Measurements from ENCODE around the gene STT3B.
A peak's percentile ranks its signal among the peaks of the same experiment; 100 is the strongest.

The STT3B gene

GRCh38 chr3:31613177-31613576 is 80.5 kb downstream of the STT3B start:
- no peak for DNase-seq

DNA sequence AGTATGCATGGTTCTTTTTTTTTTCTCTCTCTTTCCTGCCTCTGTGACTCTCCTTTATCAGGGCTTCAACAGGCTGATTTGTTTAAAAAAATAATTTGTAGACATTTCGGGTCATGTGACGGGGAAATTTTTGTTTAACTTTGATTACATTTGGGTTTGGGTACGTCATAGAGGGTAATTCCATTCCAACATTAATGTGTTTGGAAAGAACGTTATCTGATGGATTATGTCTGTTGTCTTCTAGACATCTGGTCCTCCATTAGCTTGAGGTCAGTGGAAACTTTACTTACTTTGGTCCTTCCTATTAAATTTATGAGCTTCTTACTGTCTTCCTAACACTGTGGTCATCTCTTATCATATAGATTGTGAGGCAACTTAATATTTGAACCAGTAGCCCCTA is 80.9 kb downstream of the STT3B start:
- no peak for DNase-seq

DNA sequence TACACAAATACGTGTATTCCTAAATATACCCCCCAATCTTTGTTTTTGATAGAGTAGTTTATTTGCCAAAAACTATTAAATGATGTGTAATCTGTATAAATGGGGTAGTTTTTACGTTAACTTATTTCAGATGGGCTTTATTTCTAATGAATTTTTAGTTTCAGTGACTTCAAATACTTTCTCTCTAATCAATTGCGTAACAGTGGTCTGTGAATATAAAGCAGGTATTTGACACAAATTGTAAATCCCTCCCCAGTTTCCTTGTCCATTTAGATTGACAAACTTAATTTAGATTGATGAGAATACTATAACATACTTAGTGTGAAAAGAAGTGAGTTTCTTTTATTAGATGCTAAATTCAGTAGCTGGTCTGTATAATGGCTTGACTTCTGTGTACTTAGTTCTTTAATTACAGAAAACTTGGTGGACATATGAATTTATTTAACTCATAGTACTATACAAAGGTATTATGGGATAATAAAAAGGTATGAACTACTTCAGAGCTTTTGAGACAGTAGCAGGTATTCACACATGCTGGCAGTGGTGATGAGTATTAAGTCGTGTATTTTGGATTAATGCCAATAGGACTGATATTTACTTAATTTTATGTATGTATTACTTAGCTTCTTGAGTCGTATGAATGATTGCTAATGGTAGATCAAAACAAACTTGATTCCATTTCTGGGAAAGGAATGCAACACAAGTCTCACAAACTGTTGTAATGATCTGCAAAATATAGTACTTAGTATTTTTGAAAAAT is 81.6 kb downstream of the STT3B start:
- DNase-seq: peak; percentile 58

DNA sequence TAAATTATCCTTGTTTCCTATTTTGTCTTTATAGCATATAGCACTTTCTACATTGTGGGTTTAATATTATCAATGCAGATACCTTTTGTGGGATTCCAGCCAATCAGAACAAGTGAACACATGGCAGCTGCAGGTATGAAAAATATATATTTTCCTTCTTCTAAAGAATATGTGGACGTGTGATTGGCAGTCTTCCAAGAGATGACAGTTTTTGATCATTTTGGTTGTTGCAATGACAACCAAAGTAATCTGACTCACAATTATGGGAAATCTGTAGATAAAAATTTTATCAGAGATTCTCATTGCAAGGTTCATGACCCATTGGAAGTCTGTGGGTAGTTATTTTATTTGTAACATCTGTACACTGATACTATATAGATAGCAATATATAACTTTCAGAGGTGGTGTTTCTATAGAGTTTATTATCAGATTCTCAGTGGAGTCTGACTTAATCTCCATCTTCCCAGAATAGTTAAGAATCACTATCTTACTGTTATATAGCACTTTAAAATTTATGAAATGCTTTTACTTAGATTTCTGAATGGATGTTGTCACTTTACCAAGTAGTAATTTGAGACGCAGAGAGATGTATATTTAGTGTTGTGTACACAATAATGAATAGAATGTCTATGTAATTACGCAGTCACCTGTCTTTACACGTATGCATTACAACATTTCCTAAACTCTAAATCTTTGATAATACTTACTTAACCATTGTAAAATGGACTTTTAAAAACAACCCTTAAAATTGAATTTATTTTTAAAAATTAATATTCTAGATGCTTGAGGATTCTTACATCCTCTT is 82.5 kb downstream of the STT3B start:
- DNase-seq: peak; percentile 46

DNA sequence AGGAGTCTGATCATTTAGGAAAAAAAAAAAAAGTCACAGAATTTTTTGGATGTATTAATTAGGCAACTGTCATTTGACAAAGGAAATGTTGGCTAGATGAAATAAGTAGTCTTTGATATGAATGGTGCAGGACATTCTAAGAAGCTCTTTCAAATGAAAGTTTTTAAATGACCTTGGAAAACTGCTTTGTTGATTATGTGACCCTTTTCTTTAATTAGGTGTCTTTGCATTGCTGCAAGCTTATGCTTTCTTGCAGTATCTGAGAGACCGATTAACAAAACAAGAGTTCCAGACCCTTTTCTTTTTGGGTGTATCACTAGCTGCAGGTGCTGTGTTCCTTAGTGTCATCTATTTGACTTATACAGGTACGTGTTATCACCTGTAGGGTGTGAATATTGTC is 84.0 kb downstream of the STT3B start:
- DNase-seq: no peak

DNA sequence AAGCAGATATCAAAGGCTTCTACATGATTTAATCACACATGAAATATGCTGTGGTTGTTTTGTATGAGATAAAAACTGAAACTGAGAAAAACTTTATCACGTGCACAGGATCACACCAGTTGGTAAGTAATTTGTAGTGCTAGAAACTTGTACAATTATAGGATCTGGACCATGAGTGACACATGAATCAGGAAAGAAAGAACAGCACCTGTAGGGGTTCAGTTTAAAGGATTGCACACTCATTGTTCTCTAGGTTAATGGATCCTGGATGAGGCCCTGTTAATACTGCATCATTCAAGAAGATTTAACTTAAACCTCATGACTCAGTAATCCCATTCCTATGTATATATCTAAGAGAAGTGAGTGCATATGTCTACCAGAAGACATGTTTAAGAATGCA is 87.9 kb downstream of the STT3B start:
- DNase-seq: no peak

GRCh38 chr3:31621314-31621713 is 88.6 kb downstream of the STT3B start:
- no peak for DNase-seq

GRCh38 chr3:31622636-31623288 is 90.0 kb downstream of the STT3B start:
- DNase-seq: no peak

DNA sequence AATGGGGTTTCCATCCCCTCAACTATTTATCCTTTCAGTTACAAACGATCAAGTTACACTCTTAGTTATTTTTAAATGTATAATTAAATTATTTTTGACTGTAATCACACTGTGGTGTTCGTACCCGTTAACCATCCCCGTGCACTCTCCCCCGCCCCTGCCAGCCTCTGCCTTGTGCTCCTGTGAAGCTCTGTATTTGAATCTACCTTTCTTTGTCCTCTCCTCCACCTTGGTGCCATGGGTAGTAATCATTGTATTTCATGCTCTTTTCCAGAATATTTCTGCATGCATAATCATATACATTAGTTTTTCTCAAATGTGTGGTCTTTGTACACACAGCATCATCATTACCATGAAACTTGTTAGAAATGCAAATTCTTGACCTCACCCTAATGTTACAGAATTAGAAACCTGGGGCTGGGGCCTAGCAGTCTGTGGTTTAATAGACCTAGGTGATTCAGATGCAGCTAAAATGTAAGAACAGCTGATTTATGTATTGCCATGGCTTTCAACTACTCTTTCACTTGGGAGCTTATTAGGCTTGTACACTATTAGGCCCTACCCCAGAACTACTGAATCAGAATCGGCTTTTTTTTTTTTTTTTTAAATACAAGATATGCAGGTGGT is 91.5 kb downstream of the STT3B start:
- DNase-seq: no peak

DNA sequence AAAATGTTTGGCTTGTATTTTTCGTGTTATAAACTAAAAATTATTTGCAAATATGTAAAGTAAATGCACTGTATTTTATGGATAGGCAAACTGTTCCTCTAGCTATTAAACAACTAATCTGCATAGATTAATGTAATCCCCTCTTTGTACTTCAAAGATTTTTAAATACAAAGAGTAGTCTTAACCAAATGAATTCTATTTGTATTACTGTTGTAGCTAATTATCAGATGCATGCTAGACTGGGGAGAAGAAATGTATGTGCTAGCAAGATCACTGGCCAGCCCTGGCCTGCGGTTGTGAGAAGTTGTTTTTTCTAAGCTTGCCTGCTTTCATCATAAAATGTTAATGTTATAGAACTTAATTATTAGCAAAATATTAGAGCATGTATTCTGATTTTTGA is 92.6 kb downstream of the STT3B start:
- no peak for DNase-seq

- DNase-seq: no peak
These were observed 96.3 kb downstream of the STT3B start for GRCh38 chr3:31629054-31629453.

GRCh38 chr3:31634476-31634875 is 101.8 kb downstream of the STT3B start:
- DNase-seq: no peak

- no peak for DNase-seq
These were observed 102.8 kb downstream of the STT3B start for GRCh38 chr3:31635545-31635944.

GRCh38 chr3:31636049-31636448 is 103.3 kb downstream of the STT3B start:
- no peak for DNase-seq

- no peak for DNase-seq
These were observed 104.1 kb downstream of the STT3B start for GRCh38 chr3:31636694-31637442.

GRCh38 chr3:31639828-31640227 is 107.1 kb downstream of the STT3B start:
- peak; percentile 0 for DNase-seq

GRCh38 chr3:31645256-31645655 is 112.5 kb downstream of the STT3B start:
- DNase-seq: no peak

DNA sequence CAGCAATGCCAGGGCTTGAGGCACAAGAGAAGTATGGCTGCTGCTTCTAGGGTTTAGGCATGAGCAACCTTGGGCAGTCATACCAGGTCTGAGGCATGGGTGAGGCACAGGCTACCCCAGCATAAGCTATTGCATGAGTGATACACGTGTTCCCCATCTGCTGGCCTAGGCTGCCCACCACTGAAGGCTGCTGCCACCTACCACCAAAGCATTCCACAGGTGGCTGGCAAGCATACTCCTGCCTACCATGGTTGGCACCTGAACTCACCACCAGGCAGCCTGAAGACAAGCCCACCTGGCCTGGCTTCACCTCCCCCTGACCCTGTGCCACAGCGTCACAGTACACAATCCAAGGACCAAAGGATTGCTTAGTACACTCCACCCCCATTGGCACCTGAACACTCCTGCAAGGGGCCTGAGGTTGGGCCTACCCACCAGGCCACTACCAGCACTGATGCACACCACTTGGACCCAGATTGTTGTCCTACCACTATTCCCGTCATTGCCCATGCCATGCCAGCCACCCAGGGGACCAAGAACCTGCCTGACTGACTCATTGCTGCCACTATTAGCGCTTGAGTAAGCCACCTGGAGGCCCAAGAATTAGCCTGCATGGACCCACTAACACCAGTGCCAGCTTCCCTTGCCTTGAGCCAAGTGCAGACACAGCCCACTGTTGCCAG is 115.7 kb downstream of the STT3B start:
- no peak for DNase-seq

- no peak for DNase-seq
These were observed 119.6 kb downstream of the STT3B start for GRCh38 chr3:31652296-31652695.

DNA sequence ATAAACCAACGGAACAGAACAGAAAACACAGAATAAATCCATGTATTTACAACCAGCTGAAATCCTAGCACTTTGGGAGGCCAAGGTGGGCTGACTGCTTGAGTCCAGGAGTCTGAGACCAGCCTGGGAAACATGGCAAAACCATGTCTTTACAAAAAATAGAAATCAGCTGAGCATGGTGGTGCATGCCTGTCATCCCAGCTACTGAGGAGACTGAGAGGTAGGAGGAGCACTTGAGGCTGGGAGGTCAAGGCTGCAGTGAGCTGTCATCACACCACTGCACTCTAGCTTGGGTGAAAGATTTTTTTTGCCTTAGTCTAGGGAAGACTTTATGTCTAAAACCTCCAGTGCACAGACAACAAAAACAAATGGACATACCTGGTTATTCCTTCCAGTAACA is 120.7 kb downstream of the STT3B start:
- DNase-seq: no peak

DNA sequence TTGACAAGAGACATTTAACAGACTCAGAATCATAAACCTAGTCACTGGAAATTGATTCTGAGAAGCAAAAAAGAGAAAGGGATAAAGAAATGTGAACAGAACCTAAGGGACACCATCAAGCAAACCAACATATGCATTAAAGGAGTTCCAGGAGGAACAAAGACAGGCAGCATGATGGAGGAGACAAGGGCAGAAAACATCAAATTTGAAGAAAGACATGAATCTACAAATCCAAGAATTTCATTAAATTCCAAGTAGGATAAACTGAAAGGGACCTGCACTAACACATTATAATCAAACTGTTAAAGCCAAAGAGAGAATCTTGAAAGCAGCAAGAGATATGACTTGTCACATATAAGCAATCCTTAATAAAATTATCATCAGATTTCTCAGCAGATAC is 122.3 kb downstream of the STT3B start:
- DNase-seq: no peak

GRCh38 chr3:31659246-31659645 is 126.5 kb downstream of the STT3B start:
- DNase-seq: no peak

All from DMS53 (cell line).